IMR-90 (cell line): ENCODE data around the gene APC2. TPM values are rescaled to one million over a fixed set of nuclear protein-coding genes. Genes with fewer than 3 reads are reported as not detected.

Source experiments
- ATAC-seq: fragments of 200-7000 bp; cut with Tn5 transposase; 2 replicates; pipeline ENCODE4 v1.9.1; 2020; ENCODE audit warnings: low read depth, mild to moderate bottlenecking, moderate library complexity
- BruUV-seq: library from RNA; stranded (reverse); fragments of 400-500 nt; replicated peaks from 2 replicates; lab custom pipeline; 2021; lab: Mats Ljungman, UMichigan
- CTCF ChIA-PET: fragments of 300-600 bp; formaldehyde crosslinking; extraction: SDS; loops from one replicate; lab custom pipeline; 2021; ENCODE audit warnings: antibody characterized with exemption; lab: Yijun Ruan, JAX
- POLR2A ChIA-PET: fragments of 300-600 bp; sonication (Branson Sonifier 250); formaldehyde crosslinking; loops from one replicate; lab custom pipeline; 2022; ENCODE audit warnings: antibody characterized with exemption; ENCODE audit not compliant: unreplicated experiment; lab: Charles Lee
- DNase-seq: peaks from one replicate; pipeline ENCODE4 v3.0.0; 2013
- H2AFZ ChIP-seq: replicated peaks from 2 replicates; pipeline ENCODE3; 2013; ENCODE audit warnings: low read length, mild to moderate bottlenecking; ENCODE audit not compliant: poor library complexity
- H2AK5ac ChIP-seq: 2 replicates; pipeline ENCODE4 v1.6.1; 2013; ENCODE audit warnings: low read depth, low read length, inconsistent platforms
- H2AK9ac ChIP-seq: replicated peaks from 2 replicates; pipeline ENCODE3; 2013; ENCODE audit warnings: mild to moderate bottlenecking, low read depth, low read length, moderate library complexity; ENCODE audit not compliant: poor library complexity
- H2BK120ac ChIP-seq: 2 replicates; pipeline ENCODE4 v1.6.1; 2013; ENCODE audit warnings: low read depth, low read length, inconsistent platforms
- H2BK15ac ChIP-seq: 3 replicates; pipeline ENCODE4 v1.6.1; 2013; ENCODE audit warnings: low read depth, low read length, inconsistent platforms
- H2BK20ac ChIP-seq: 2 replicates; pipeline ENCODE4 v1.6.1; 2013; ENCODE audit warnings: low read depth, mild to moderate bottlenecking, inconsistent platforms, low read length, moderate library complexity
- H2BK5ac ChIP-seq: 2 replicates; pipeline ENCODE4 v1.6.1; 2013; ENCODE audit warnings: mild to moderate bottlenecking, low read depth, low read length, inconsistent platforms; ENCODE audit not compliant: poor library complexity, severe bottlenecking
- H3K14ac ChIP-seq: replicated peaks from 2 replicates; pipeline ENCODE4 v1.6.1; 2013; ENCODE audit warnings: low read depth, low read length, inconsistent platforms
- H3K18ac ChIP-seq: 2 replicates; pipeline ENCODE4 v1.6.1; 2013; ENCODE audit warnings: low read depth, low read length, control low read depth
- H3K23ac ChIP-seq: 2 replicates; pipeline ENCODE4 v1.6.1; 2013; ENCODE audit warnings: low read depth, low read length, inconsistent platforms
- H3K27ac ChIP-seq: 2 replicates; pipeline ENCODE4 v1.5.1; 2013; ENCODE audit warnings: mild to moderate bottlenecking, control low read depth, low read length; ENCODE audit not compliant: insufficient read depth
- H3K27me3 ChIP-seq: 2 replicates; pipeline ENCODE4 v1.6.1; 2013; ENCODE audit warnings: low read length; ENCODE audit not compliant: control insufficient read depth, insufficient read depth
- H3K36me3 ChIP-seq: 2 replicates; pipeline ENCODE4 v1.6.1; 2013; ENCODE audit warnings: low read length, mixed read lengths; ENCODE audit not compliant: control insufficient read depth, insufficient read depth
- H3K4ac ChIP-seq: 2 replicates; pipeline ENCODE4 v1.6.1; 2013; ENCODE audit warnings: low read depth, low read length, inconsistent platforms
- H3K4me1 ChIP-seq: 2 replicates; pipeline ENCODE4 v1.6.1; 2013; ENCODE audit warnings: low read length, mixed read lengths; ENCODE audit not compliant: control insufficient read depth, insufficient read depth
- H3K4me2 ChIP-seq: 2 replicates; pipeline ENCODE4 v1.6.1; 2013; ENCODE audit warnings: low read depth, mild to moderate bottlenecking, control low read depth, low read length, moderate library complexity
- H3K4me3 ChIP-seq: 2 replicates; pipeline ENCODE4 v1.5.1; 2013; ENCODE audit warnings: low read depth, mild to moderate bottlenecking, control low read depth, low read length, moderate library complexity; ENCODE audit not compliant: insufficient read depth
- H3K56ac ChIP-seq: 2 replicates; pipeline ENCODE4 v1.6.1; 2013; ENCODE audit warnings: low read length, inconsistent platforms; ENCODE audit not compliant: insufficient read depth; ENCODE audit errors: extremely low read depth
- H3K79me1 ChIP-seq, 2 experiments: 2 replicates each; pipeline ENCODE4 v1.6.1; 2013; ENCODE audit warnings: low read length in 2 of 2, inconsistent platforms in 1 of 2, low read depth in 1 of 2
- H3K9ac ChIP-seq: 2 replicates; pipeline ENCODE4 v1.6.1; 2013; ENCODE audit warnings: low read depth, low read length, control low read depth
- H3K9me1 ChIP-seq: 2 replicates; pipeline ENCODE4 v1.6.1; 2013; ENCODE audit warnings: low read length, inconsistent platforms; ENCODE audit not compliant: insufficient read depth
- H3K9me3 ChIP-seq: 2 replicates; pipeline ENCODE4 v1.6.1; 2013; ENCODE audit warnings: low read length; ENCODE audit not compliant: control insufficient read depth, insufficient read depth
- H4K20me1 ChIP-seq: 2 replicates; pipeline ENCODE4 v1.6.1; 2013; ENCODE audit warnings: low read length, inconsistent platforms; ENCODE audit not compliant: insufficient read depth
- H4K5ac ChIP-seq: 2 replicates; pipeline ENCODE4 v1.6.1; 2013; ENCODE audit warnings: mild to moderate bottlenecking, low read depth, low read length, control low read depth
- H4K8ac ChIP-seq, 2 experiments: 2 replicates each; pipeline ENCODE4 v1.6.1; 2013; ENCODE audit warnings: low read depth in 2 of 2, low read length in 2 of 2, control low read depth in 1 of 2, inconsistent platforms in 1 of 2
- H4K91ac ChIP-seq: 2 replicates; pipeline ENCODE4 v1.6.1; 2013; ENCODE audit warnings: low read depth, low read length, inconsistent platforms; ENCODE audit not compliant: insufficient read depth
- BHLHE40 ChIP-seq: fragments of 150-350 bp; IDR thresholded peaks from 2 replicates; pipeline ENCODE4 v1.6.1; 2016; ENCODE audit warnings: mild to moderate bottlenecking, low read depth, low read length
- CEBPB ChIP-seq: IDR thresholded peaks from 2 replicates; pipeline ENCODE4 v1.6.1; 2012; ENCODE audit warnings: low read depth, low read length, improper control_type of control experiment
- CHD1 ChIP-seq: IDR thresholded peaks from 2 replicates; pipeline ENCODE4 v1.6.1; 2012; ENCODE audit warnings: low read depth, low read length, improper control_type of control experiment
- FOS ChIP-seq: fragments of 150-350 bp; IDR thresholded peaks from 2 replicates; pipeline ENCODE4 v1.6.1; 2016; ENCODE audit warnings: low read depth, low read length
- MAZ ChIP-seq: IDR thresholded peaks from 2 replicates; pipeline ENCODE4 v1.6.1; 2012; ENCODE audit warnings: low read depth, mild to moderate bottlenecking, low read length, improper control_type of control experiment, moderate library complexity, borderline replicate concordance
- MXI1 ChIP-seq: IDR thresholded peaks from 2 replicates; pipeline ENCODE4 v1.6.1; 2012; ENCODE audit warnings: low read depth, mild to moderate bottlenecking, low read length, moderate library complexity, borderline replicate concordance
- NFE2L2 ChIP-seq: fragments of 150-350 bp; IDR thresholded peaks from 2 replicates; pipeline ENCODE4 v1.6.1; 2016; ENCODE audit warnings: low read depth, mild to moderate bottlenecking, low read length
- POLR2A ChIP-seq: IDR thresholded peaks from 2 replicates; pipeline ENCODE4 v1.6.1; 2012; ENCODE audit warnings: mild to moderate bottlenecking, low read depth, low read length
- RAD21 ChIP-seq: IDR thresholded peaks from 2 replicates; pipeline ENCODE4 v1.6.1; 2012; ENCODE audit warnings: low read length, improper control_type of control experiment
- RCOR1 ChIP-seq: IDR thresholded peaks from 2 replicates; pipeline ENCODE4 v1.6.1; 2012; ENCODE audit warnings: mild to moderate bottlenecking, low read length, improper control_type of control experiment; ENCODE audit not compliant: insufficient replicate concordance
- RFX5 ChIP-seq: IDR thresholded peaks from 2 replicates; pipeline ENCODE4 v1.8.0; 2012; ENCODE audit warnings: low read depth, mild to moderate bottlenecking, low read length, moderate library complexity
- USF2 ChIP-seq: fragments of 150-350 bp; IDR thresholded peaks from 2 replicates; pipeline ENCODE4 v1.6.1; 2017; ENCODE audit warnings: mild to moderate bottlenecking, antibody characterized with exemption, low read length, low read depth
- WGBS, 2 experiments: methylation state at CpG; one replicate each; pipeline versions ENCODE4 v1.1.5 to v1.1.7; 2013; ENCODE audit warnings: missing lambda C conversion rate in 2 of 2; ENCODE audit not compliant: insufficient read length in 1 of 2; ENCODE audit errors: extremely low coverage in 2 of 2; 5-methylcytosine and 5-hydroxymethylcytosine counted together
- dilution Hi-C: fragments of 300-500 bp; cut with HindIII; formaldehyde crosslinking; loops from one replicate; pipeline ENCODE4 v1.14.3; 2018; ENCODE audit warnings: low sequenced_read_pairs; ENCODE audit not compliant: unreplicated experiment
- in situ Hi-C: fragments of 300-500 bp; cut with MboI; formaldehyde crosslinking; loops from 3 replicates; pipeline ENCODE4 v1.14.3; 2019; ENCODE audit warnings: low sequenced_read_pairs, inconsistent platforms, mixed read lengths
- intact Hi-C: fragments of 100-400 bp; cut with micrococcal nuclease; formaldehyde crosslinking; loops from 2 replicates; pipeline ENCODE4 v1.10.0; 2022
- polyA plus RNA-seq, 3 experiments: library from polyadenylated mRNA; depleted of rRNA; stranded (reverse); fragments of >200 nt; gene quantifications; 2 replicates each; pipeline ENCODE4 v1.2.3, GENCODE V29; 2012; ENCODE audit warnings: low replicate concordance in 1 of 3
- total RNA-seq: library from RNA; depleted of rRNA; stranded (reverse); fragments of >200 nt; gene quantifications from 2 replicates; pipeline ENCODE4 v1.2.3, GENCODE V29; 2012

The APC2 gene
- total and polyA plus RNA-seq, 2 of the 4 experiments (the other 2 are of a cell fraction) = 0.36 to 0.41 TPM

DNA sequence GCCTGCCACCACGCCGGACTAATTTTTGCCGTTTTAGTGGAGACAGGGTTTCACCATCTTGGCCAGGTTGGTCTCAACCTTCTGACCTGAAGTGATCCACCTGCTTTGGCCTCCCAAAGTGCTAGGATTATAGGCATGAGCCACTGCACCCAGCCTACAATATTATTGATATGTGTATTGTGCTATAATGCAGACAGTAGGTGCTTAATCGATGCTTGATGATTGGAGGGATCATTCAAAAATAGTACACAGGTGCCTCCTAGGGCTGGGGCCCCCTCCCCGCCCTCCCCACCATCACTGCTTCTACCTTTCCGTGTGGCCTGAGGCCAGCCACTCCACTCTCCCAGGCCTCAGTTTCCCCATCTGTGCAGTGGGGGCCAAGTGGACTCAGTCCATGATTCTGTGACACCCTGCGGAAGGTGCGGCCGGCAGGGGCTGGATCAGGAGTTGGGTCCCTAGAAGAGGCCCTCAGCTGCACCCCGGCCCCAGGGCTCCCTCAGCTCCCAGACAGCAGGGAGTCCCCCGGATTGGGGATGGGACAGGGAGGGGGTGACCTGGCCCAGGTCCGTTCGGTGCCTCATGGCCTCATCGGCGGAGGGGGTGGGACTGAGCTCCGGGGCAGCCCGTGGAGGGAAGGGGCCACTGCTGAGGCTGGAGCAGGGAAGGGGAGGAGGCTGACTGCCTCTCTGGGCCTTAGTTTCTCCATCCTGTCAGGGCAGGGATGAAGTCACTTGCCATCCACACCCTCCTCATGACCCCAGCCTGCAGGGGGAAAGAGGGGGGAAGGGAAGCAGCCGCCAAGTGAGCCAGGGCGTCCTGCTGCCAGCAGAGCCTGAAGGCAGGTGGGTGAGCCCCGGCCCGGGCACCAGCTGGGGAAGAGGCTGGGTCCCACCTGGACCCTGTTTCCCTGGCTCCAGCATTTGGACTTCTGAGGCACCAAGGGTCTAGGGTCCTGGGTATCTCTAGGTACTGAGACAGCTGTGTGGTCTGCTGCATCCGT lies 61.7 kb downstream of the APC2 start:
- Histone ChIP-seq H3K27ac (no peak overlapping the region), H3K36me3 (peaks cover 5% of the 10 kb centered on the region; the same call in 1 of the 2 replicates), H2AFZ (peak overlapping the region; percentile 16), H3K79me1 (peaks cover 4 to 15% of the 10 kb centered on the region in 2 experiments; a peak in 1 of 4 replicates), H4K5ac (no peak overlapping the region), H2BK5ac (no peak overlapping the region), H3K9ac (no peak overlapping the region), H4K8ac (no peak overlapping the region), H2AK5ac (peak overlapping the region; percentile 54; the same call in 1 of the 2 replicates), H3K27me3 (no peaks in the 10 kb centered on the region), H3K14ac (no peak overlapping the region), H3K9me1 (no peaks in the 10 kb centered on the region; the same call in 1 of the 2 replicates), H4K20me1 (peaks cover 6% of the 10 kb centered on the region; the same call in 1 of the 2 replicates), H2BK15ac (no peak overlapping the region), H3K9me3 (peaks cover 2% of the 10 kb centered on the region; the same call in 1 of the 2 replicates), H2AK9ac (peak overlapping the region; percentile 65), H3K4me1 (peaks cover 6% of the 10 kb centered on the region), H3K23ac (no peak overlapping the region), H3K4me3 (no peak overlapping the region), H4K91ac (no peak overlapping the region), H2BK120ac (no peak overlapping the region), H3K56ac (no peak overlapping the region), H3K4ac (peak overlapping the region; percentile 1; the same call in 1 of the 2 replicates), H2BK20ac (no peak overlapping the region), H3K4me2 (peak overlapping the region; percentile 12), H3K18ac (no peak overlapping the region)
- DNase-seq (no peak), ATAC-seq (no peak)
- intact Hi-C loops (no loop called here), in situ Hi-C loops (no loop called here), dilution Hi-C loops (no loop called here)
- TF ChIP-seq CEBPB = no peak
- TF ChIP-seq USF2 = no peak
- no peak for TF ChIP-seq MXI1
- TF ChIP-seq CHD1 = no peak
- no peak for TF ChIP-seq BHLHE40
- no peak for TF ChIP-seq FOS
- TF ChIP-seq MAZ = no peak
- TF ChIP-seq POLR2A = no peak
- no peak for TF ChIP-seq RAD21
- TF ChIP-seq RCOR1 = no peak
- TF ChIP-seq RFX5 = no peak
- TF ChIP-seq NFE2L2 = no peak
- 60% methylated on average over 1 of the region's 22 CpGs; no CpG with 5 or more reads in 1 of the 2 experiments for WGBS, 2 experiments
- CTCF ChIA-PET = no interaction called here
- POLR2A ChIA-PET = no interaction called here
- no TSS peak for BruUV-seq
